H54 (cell line): ENCODE results near the gene MYF5.
A peak's percentile ranks its signal among the peaks of the same experiment; 100 is the strongest.
"Not testable (repeated sequence)": the region's sequence is repeated elsewhere in the genome, so short reads cannot be mapped to it uniquely, and the experiment has no call there.

Experiments
- DNase-seq: peaks from one replicate; pipeline ENCODE4 v3.0.0; 2011; ENCODE audit warnings: low spot score, mixed read lengths; ENCODE audit not compliant: insufficient read length
- FAIRE-seq: peaks from 3 replicates; lab custom pipeline; 2011; peaks lifted over from hg19 to GRCh38; lab: Jason Lieb, UNC
- POLR2A ChIP-seq: IDR thresholded peaks from 2 replicates; pipeline ENCODE4 v1.6.1; 2011; ENCODE audit warnings: low read depth, mild to moderate bottlenecking, low read length

Gene MYF5

DNA sequence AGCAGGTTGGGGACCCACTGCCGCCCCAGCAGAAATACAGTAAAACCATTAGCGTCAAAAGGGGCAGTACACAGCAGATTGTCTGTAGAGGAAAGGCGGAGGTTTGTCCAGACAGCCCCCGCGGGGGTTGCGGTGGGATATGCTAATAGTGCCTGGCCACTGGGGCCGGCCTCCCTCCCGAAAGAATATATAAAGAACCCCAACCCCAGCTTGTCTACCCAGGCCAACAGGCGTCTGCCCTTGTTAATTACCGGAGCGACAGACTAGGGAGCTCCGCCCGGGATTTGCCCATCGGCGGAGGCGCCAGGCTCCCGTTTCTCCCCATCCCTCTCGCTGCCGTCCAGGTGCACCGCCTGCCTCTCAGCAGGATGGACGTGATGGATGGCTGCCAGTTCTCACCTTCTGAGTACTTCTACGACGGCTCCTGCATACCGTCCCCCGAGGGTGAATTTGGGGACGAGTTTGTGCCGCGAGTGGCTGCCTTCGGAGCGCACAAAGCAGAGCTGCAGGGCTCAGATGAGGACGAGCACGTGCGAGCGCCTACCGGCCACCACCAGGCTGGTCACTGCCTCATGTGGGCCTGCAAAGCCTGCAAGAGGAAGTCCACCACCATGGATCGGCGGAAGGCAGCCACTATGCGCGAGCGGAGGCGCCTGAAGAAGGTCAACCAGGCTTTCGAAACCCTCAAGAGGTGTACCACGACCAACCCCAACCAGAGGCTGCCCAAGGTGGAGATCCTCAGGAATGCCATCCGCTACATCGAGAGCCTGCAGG is at the start of gene MYF5:
TSS of gene MYF5 (plus strand) at position 217 of the 774 bp plus-strand sequence. CDS start at position 369, 152 bp downstream.
- no peak for FAIRE-seq
- DNase-seq = no peak
- no peak for TF ChIP-seq POLR2A

DNA sequence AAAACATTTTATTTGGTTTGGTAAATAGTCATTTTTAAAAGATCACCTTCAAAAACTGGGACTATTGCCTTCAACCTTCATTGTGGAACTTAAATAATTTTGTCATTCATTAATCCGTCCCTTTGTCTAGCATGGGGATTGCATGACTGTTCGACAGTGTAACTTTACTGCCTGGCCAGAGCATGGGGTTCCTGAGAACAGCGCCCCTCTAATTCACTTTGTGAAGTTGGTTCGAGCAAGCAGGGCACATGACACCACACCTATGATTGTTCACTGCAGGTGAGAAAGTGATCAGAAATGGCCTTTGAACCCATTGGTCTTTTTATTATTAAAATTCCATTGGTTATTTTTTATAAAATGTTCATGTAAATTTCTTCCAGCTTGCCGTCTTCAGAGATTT is 46.5 kb upstream of the MYF5 start:
- DNase-seq (no peak), FAIRE-seq (no peak)
- no peak for TF ChIP-seq POLR2A

DNA sequence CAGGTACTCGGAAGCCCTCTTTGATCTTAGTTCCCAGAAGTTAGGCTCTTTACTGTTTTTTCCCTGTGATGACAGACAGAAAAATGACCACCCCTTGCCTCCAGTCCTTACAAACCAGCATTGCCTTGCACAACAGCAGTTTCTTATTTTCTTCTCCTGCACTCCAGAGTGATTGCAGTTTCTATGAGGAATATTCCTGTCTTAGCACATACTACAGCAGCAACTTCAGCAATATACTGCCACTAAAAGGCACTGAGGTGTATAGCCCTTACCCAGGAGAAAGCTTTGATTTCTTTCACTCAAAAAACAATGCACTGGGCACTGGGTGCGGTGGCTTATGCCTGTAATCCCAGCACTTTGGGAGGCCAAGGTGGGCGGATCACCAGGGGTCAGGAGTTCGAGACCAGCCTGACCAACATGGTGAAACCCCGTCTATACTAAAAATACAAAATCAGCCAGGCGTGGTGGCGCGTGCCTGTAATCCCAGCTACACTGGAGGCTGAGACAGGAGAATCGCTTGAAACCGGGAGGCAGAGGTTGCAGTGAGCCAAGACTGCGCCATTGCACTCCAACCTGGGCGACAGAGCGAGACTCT is 40.6 kb upstream of the MYF5 start:
- not testable (repeated sequence) for DNase-seq

DNA sequence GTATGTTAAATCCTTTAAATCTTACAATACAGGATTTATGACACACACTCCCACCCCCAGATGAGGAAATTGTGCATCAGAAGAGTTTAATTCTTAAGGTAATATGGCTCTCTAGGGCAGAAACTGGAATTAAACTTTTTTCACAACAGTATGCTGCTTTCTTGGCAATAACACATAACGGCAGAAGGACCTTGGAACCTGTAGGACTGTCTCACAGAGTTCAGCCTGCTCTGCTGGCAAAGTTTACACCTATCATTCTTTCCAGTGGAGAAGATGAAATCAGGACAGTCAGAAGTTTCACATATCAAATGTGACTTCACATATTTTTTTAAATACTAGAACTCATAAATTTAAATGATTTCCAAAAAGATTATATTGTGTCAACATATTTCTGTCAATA is 39.9 kb upstream of the MYF5 start:
- FAIRE-seq (no peak), DNase-seq (no peak)
- TF ChIP-seq POLR2A = no peak

More for the DNA sequence above, 40.6 kb upstream of the MYF5 start:
- FAIRE-seq = not testable (repeated sequence)

DNA sequence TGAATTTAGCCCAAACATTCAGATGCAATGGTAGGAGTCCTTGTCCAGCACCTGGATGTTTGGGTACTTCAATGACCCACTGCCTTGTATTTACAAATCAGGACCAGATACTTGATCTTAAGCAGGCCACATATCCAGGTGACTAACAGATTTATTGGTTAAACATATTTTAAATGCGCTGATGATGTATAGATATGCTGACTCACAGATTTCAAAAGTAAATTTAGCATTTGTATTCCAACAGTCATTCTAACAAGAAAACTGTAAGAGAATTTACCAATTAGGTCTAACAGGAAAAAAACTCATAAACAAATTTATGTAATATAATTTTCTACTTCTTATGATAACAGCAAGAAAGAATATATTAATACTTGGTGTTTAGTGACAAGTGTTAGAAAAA is 38.7 kb upstream of the MYF5 start:
- DNase-seq (no peak), FAIRE-seq (no peak)
- TF ChIP-seq POLR2A = no peak

DNA sequence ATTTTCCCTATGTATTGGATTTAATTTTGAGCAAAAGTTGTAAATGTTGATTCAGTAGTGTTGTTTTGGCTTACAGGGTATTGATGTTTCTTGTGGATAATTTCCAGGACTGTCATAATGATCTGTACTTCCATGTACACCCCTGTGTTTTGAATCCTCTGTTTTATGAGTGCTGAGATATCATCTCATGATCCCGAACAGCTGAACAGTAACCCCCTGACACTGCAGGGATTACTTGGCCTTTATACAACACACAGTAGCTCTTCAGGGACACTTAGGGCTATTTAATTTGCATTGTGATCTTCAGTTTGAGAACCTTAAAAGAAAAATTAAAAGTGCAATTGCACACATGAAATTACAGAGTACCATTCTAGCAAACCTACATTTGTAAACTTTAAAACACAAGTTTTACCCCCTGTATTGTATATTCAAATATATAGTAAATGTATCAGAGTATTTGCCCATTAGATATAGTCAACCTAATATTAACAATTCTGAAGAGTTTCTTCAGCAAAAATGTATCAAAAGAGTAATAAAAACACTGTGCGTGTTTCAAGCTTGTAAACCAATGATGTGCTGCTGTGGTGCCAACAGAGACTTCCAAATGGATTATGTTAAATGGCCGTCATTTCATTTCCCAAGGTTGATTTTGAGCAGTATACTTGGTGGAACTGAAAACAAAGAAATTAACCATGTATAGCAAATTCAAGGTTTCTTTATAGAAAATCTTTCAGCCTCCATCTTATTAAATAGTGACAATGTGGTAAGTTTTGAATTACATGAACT is 37.2 kb upstream of the MYF5 start:
- FAIRE-seq (no peak), DNase-seq (no peak)
- no peak for TF ChIP-seq POLR2A

DNA sequence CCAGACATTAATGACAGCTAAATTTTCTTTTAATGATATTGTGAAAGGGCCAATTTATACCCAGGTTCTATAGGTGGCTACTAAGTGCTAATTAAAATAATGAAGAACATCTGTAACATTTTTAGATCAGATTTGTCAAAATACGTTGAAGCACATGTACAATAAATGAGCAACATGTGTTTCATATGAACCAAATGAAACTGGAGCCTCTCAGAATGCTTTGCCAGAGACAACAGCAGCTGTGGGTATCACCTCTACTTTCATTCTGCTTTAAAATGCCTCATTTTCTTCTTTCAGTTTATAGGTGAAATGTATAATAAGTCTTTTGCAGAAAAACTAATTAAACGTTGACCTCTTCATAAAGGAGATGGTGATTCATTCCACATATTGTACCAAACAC is 35.4 kb upstream of the MYF5 start:
- FAIRE-seq (peak; percentile 57), DNase-seq (no peak)
- no peak for TF ChIP-seq POLR2A

DNA sequence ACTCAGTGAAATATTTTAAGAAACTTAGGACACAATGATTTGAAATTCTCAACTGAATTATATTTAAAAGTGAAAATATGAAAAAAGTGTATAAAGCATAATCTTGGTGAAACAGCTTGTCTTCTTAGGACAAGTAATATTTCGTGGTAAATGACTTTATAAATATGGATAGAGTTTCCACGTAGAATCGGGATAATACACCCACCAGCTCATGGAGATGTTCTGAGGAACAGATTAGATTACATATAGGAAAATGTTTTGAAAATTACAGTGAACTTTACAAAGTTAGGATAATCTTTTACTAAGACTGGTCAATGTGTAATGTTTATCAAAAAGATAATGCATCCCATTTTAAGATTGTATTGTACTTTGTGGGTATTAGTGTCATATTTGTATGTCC is 34.9 kb upstream of the MYF5 start:
- no peak for TF ChIP-seq POLR2A
- DNase-seq (no peak), FAIRE-seq (no peak)

DNA sequence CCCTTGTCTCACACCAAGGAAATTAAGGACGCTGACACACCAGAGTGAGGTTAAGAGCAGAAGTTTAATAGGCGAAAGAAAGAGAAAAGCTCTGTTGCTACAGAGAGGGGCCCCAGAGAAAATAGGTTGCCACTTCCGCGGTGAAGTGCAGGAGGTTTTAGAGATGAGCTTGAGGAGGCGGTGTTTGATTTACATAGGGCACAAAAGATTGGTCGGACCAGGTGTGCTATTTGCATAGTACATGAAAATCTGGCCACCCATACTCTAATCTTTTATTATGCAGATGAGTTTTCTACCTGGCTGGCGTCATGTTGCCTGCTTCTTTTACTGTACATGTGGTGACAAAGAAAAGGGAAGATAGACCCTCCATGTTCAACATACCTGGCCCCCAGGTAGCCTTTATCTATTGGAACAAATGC is 32.6 kb upstream of the MYF5 start:
- TF ChIP-seq POLR2A = no peak
- FAIRE-seq (no peak), DNase-seq (no peak)

DNA sequence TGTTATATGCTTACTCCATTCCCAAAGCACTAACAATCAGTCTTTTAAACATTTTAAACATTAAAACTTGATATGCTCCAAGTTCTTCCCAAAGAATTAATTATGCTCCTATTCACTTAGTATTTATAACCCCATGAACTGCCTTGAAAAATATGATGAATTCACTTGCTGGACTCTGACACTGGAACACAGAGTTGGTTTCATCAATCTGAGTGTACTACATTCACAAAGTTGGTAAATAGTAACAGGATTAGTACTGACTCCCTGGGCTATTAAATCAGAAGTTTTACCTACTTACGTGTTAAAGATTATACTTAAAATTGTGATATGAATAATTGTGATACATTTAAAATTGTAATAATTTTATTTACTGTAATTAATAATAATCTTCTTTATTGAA is 26.6 kb upstream of the MYF5 start:
- TF ChIP-seq POLR2A = no peak
- FAIRE-seq (no peak), DNase-seq (no peak)

DNA sequence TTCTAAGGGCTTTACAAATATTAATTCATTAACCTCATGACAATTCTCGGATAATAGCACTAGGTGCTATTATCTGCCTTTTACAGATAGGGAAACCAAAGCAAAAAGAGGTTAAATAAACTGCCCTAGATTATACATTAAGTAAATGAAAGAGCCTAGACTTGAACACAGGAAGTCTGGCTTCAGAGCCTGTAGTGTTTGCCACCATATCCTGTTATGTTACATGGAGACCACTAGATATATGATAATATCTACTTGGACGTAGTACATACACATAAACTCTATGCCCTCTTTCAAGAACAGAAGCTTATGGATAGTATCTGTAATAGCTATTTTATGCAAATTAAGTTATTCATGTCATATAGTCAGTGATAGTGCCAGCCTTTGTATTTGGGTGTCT is 26.2 kb upstream of the MYF5 start:
- FAIRE-seq (no peak), DNase-seq (no peak)
- TF ChIP-seq POLR2A = no peak

DNA sequence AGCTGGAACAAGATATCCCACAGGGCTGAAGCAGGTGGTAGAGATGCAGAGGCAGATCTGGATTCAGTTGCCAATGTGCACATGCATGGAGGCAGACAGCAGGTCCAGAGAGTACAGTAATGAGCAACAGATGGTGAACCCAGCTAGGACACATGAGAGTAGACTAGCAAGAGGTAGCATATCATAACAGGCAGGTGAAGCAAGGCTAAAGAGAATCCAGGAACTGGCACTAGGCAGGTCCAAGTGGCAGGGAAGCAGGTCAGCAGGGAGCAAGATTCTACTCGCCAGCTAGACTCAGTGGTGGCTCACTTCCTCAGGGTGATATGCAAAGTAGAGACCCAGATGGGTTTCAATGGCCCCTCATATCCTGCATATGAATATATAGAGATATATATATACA is 24.6 kb upstream of the MYF5 start:
- no peak for DNase-seq

DNA sequence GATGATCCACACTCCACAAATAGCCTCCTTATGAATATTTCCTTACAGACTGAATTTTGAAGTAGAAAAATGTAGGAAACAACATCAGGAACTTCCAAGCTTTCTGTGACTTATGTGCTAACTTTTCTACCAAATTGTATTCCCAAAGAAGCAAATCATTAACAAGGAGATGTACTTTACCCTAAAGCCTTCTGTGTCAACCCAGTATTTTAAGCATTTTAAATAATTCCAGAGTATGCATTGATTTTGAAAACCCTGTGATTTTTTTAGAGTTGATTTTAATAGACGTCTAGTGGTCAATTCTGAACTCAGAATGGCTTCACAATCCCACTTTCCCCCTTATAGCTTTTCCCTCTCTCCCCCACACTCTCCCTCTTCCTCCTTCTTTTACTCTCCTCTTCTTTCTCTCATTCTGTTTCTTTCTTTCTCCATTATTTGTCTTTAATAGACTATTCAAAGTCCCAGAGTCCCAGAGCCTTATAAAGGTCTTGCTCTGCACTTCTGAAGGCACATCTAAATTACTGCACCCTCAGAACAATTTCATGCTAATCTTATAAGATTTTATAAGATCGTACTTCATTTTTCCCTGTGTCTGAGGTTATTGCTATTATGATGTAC is 19.3 kb upstream of the MYF5 start:
- DNase-seq = no peak
- no peak for TF ChIP-seq POLR2A
- FAIRE-seq = no peak

More for the DNA sequence above, 24.6 kb upstream of the MYF5 start:
- TF ChIP-seq POLR2A = no peak
- FAIRE-seq = no peak

DNA sequence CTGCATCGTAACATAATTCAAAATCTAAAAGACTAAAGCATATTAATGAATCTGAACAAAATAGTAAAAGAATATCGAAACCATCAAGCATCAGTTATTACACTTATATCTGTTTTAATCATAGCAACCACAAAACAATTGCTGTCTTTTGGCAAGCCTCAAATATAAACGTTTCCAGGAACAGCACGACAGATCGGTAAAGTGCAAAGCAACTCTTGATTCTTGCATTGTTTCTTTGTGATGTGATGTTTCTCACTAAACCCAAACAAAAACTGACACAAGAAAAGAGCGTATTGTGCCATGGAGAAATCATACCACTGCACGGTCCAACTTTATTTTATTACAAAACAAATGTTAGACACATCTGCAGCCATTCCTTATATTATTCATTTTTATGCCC is 18.5 kb upstream of the MYF5 start:
- DNase-seq (no peak), FAIRE-seq (no peak)
- no peak for TF ChIP-seq POLR2A
